ENCODE results near the gene RNF220.

RNF220 gene

DNA sequence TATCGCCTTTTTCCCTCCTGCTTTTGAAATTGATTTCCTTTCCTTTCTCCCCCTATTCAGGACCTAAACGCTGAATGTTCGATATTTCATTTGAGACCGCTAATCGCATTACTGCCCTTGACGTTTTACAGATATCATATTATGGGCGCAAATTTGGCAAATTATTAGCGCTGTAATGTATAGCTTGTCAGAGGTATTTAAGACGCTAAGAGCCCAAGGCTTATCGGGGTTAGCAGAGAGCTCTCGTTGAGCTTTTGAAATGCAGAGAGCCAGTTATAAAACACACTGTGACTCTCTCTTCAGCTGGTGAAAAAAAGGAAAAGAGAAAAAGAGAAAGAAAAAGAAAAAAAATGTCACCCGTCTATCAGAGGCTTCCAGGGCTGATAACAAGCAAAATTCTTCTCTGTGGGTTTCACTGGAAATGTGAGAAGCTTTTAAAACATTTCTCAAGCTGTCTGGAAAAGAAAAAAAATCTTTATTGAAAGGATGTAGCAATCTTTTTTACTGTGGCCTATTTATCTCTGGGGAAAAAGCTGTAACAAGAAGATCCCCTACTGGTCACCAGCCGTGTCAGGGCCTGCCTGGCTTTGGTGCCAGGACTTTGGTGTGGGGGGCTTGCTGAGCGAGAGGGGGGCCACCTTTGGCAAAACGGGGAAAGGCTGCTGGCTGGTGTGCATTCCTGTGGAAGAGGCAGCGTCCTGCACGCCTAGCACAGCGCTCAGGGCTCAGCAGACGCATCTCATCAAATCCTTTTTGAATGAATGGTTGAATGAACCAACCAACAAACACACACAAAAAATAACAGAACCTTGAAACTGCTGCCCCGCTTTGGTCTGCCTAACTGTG lies 119.8 kb downstream of the RNF220 start:
- no peak for DNase-seq

- DNase-seq: no peak
Measured at GRCh38 chr1:44526295-44527073, 121.4 kb downstream of the RNF220 start.

DNA sequence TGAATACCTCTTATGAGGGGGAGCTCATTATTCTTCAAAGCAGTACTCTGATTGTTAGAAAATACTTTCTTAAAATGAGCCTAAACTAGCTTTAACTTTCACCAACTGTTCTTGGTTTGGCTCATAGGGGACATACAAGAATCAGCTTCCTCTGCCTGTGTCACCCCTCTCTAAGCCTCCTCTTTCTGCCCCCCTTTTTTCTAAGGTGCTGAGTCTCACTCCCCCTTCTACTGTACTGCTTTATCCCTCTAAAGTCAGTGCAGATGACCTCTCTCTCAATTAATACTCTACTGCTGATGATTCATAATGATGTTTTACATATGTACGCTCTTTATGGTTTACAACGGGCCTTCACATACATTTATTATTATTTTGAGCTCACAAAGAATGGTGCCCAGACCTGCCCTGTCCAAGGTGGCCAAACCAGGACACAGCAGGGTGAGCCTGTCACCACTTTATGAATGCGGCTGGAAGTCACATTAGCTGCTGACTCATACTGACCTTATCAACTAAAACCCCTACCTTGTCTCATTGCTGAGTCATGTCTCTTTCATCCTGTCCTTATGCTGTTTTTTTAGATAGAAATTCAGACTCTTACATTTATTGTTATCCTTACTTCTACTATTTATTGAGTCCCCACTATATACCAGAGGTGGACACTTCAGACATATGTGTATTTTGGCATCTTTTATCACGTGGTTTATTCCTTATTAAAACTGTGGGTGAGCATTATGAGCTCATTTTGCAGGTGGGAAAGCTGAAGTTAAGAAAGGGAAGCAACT lies 126.9 kb downstream of the RNF220 start:
- no peak for DNase-seq

GRCh38 chr1:44532567-44532944 lies 127.5 kb downstream of the RNF220 start:
- DNase-seq: no peak

GRCh38 chr1:44534771-44535170 lies 129.7 kb downstream of the RNF220 start:
- DNase-seq: no peak

- no peak for DNase-seq
Measured at GRCh38 chr1:44536357-44537209, 131.5 kb downstream of the RNF220 start.

GRCh38 chr1:44537538-44537937 lies 132.5 kb downstream of the RNF220 start:
- no peak for DNase-seq

- DNase-seq: no peak
Measured at GRCh38 chr1:44537956-44538355, 132.9 kb downstream of the RNF220 start.

DNA sequence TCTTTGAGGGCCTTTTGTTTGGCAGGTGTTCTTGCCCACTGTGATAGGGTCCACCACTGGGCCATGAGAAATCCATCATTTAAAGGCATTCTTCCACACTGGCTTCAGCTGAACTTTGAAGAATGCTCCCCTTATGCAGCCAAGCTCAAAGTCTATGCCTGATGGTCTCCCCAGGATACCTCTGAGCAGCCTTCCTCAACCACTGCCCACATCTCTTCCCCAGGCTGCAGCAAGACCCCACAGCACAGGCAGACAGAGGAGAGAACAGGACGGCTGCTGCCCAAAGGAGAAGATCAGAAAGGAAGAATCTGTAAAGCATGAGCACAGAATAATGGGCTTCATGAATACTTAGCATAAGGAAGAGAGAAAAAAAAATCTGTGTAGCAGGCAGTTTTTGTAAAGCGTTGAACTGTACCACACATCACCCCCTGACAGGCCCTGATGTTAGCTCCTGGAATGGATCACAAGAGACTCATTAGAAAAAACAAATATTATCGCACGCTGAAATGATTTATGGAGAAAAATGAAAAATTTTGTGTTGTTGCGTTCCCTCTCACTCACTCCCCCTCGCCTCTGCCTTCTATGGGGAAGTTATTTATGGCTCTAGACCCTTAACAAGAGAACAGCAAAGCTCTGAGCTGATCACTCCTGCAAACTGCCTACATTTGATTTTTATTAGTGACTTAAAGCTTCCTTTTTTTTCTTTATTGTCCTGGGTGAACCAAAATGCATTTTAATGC lies 135.1 kb downstream of the RNF220 start:
- no peak for DNase-seq

DNA sequence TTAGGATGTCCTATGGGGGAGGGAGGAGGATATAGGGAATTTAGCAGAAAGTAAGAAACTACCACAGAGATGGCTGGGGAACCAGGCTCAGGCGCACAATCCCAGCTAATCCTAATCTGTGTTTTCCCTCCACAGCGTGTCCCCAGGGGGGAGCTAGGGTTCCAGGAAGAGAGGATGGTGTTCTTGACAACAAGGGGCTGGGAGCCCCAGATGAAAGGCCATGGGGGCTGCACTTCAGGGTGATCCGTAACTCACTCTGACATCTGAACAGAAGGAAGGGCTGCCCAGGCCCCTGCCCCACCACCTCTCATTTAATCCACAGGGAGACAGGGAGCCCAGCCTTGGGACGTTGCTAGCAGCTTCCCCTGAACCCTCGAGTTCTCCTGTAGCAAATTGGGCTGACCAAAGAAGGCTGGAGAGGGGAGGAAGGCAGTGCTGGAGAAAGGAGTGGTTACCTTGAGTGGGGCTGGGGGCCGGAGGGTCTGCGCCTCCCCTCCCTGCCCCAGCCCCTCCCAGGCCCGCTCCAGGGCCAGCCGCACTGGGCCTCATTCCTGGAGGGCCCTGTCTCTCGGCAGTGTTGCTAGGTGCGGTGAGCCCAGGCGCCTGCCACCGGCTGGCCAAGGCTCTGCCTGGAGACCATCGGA lies 137.5 kb downstream of the RNF220 start:
- no peak for DNase-seq

DNA sequence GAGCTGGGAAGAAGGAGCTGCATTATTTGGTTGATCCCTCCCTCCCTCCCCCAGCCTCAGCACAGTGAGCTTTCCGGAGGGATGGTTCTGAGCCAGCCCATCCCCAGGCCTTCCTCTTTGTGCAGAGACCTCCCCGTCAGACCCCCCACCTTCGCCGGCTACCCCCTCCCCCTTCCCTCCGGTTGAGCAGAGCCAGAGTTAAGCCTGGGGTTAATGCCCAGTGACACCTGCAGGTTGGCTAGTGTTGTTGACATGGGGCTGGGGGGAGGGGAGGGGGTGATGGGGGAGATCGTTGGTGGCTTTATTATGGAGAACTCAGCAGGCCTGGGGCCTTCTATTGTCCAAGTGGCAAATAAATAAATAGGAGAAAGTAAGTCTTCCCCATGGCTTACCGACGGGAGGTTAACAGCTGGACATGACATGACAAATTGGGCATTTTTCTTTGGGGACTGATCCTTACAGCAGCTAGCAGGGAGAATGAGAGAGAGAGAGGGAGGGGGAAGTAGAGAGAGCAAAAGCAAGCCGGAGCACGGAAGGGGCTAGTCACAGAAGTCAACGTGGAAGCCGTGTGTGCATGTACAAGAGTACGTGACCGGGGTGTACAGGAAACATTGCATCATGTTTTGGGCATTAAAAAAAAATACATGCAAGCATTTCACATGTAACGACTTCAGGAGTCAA lies 138.1 kb downstream of the RNF220 start:
- DNase-seq: no peak

DNA sequence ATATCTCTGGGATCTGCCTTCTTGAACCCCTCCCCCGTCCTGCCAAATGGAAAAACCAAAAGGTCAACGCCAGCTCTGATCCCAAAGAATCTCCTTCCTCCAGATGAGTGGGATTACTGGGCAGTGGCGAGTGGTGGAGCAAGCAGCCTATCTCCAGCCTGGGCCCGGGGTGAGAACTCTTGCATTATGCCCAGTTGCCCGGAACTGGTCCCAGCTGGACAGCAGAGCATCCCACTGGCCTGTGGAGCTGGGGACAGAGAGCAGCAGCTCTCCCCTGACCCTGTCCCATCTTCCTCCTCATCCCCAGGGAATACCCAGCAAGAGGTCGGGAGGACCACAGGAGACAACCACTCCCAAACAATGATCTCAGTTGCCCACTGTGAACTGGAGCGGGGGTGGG lies 138.7 kb downstream of the RNF220 start:
- DNase-seq: no peak

DNA sequence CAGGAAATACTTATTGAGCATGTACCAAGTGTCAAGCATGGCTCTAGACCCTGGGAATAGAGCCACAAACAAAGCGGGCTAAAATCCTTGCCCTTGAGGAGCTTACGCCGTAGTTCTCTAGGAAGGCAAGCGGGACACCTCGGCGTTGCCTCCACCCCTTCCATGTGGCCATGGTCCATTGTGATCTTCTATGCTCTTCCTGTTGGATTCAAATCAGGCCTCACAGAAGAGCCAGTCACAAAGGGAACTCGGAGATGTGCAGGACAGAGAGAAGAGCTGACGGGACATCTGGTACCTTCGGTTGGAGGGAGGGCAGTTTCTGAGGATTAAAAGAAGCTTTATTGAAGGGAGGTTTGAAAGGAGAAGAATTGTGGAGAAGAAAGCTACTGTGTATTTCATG lies 139.9 kb downstream of the RNF220 start:
- DNase-seq: no peak

- no peak for DNase-seq
Measured at GRCh38 chr1:44545961-44546360, 140.9 kb downstream of the RNF220 start.

- DNase-seq: no peak
Measured at GRCh38 chr1:44546403-44547053, 141.5 kb downstream of the RNF220 start.

- no peak for DNase-seq
Measured at GRCh38 chr1:44547361-44547760, 142.3 kb downstream of the RNF220 start.

DNA sequence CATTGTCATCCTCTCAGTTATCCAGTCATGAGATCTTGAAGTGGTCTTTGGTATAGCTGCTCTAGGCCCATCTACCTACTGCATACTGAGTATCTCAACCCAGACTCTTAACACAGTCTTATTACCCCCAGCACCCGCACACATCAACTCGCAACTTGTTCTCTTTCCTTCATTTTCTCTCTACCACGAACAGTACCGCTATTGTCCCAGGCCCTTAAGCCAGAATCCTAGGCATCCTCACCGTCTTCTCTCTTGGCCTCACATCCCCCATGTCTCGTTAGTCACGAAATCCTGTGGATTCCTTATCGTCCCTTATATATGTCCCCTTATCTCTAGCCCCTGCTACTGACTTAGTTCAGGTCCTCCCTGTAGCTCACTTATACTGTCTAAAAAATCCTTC lies 142.8 kb downstream of the RNF220 start:
- no peak for DNase-seq

DNA sequence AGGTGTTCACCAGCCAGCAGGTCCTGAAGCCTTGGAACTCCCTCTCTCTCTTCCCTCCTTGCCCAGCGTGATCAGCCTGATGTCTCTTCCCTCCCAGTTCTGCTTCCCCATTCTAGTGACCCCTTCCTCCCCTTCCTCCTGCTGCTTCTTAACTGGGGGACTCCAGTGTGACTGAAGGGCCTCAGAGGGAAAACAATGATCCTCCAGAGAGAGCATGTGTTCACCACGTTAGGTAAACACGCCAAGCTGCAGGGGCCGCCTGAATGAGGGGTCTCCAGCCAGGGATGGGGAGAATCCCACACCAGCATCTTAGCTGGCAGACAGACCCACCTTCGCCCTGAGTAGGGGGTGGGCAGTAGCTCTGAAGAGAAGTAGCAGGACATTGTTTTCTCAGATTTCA lies 144.5 kb downstream of the RNF220 start:
- DNase-seq: no peak

- no peak for DNase-seq
Measured at GRCh38 chr1:44553127-44553758, 148.2 kb downstream of the RNF220 start.

DNA sequence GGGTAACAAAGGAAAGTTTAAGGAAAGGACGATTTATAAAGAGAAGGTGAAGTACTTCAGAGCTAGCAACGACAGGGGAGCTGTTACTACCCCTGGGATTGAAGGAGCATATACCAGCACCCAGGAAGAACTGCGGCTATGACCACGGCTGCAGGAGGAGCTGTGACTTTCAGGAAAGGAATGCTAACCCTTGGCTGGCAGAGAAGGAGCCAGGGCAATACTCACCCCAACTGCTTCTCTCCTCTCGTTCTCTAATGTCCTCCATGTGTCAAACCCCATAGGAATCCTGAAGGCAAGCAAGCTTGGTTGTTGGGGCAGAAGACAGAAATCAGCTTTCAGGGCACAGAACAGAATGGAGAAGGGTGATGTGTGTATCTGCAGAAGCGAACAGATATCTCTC lies 148.7 kb downstream of the RNF220 start:
- DNase-seq: no peak

All from activated CD8-positive, alpha-beta memory T cell treated with anti-CD3 and anti-CD28 coated beads, Interleukin-2, amount 50 U/mL, for 4 hours (primary cell).